ENCODE measurements around the gene AKAP10. TPM values are rescaled to one million over a fixed set of nuclear protein-coding genes. Genes with fewer than 3 reads are reported as not detected.

AKAP10 gene
- total RNA-seq, 2 experiments from 2014 or later: 29.2 to 36.0 TPM

- intact Hi-C loops (cut with DNase I, micrococcal nuclease): no loop called here
- Mint-ChIP-seq H3K36me3 (ENCODE audit: low read depth) (peaks cover 65% of the 10 kb centered on the region), H3K27me3 (no peaks in the 10 kb centered on the region), H3K4me1 (ENCODE audit: low read depth) (peaks cover 5% of the 10 kb centered on the region), H3K9me3 (no peaks in the 10 kb centered on the region), H3K27ac (no peak overlapping the region), H3K4me3 (no peak overlapping the region)
- POLR2A ChIA-PET: no interaction called here
- H3K4me1 ChIP-seq (ENCODE audit: insufficient read depth, low read length): no peaks in the 10 kb centered on the region
- H3K9me3 ChIP-seq (ENCODE audit: control insufficient read depth in 1 of 2, insufficient read depth in 1 of 2, low read length in 2 of 2): no peaks in the 10 kb centered on the region
- H3K36me3 ChIP-seq (ENCODE audit: insufficient read depth, low read length): no peaks in the 10 kb centered on the region
- no peaks in the 10 kb centered on the region for H3K27me3 ChIP-seq (ENCODE audit: control insufficient read depth in 1 of 2, insufficient read depth in 2 of 2, low read length in 2 of 2)
- no peak overlapping the region for H3K4me3 ChIP-seq (ENCODE audit: low read length)
- TF ChIP-seq CTCF (IDR thresholded peaks at IDR 0.05): no peak
- no peak overlapping the region for H3K27ac ChIP-seq (ENCODE audit: low read depth in 1 of 2, low read length in 2 of 2)
- ATAC-seq (ENCODE audit: poor library complexity): no peak
- CTCF ChIA-PET: interaction anchor here (0.7 kb wide), 2 partner anchors 16 to 151 kb away, joined by 3 read pairs; partner anchors contain the start of gene SPECC1
- no peak for DNase-seq
These were observed 120.0 kb downstream of the AKAP10 start for GRCh38 chr17:19857640-19858039.

Other genes with a start within 250 kb of the AKAP10 start
- gene ALDH3A1, start 229.5 kb downstream of the AKAP10 start, total RNA-seq: not detected
- 10 to 100 TPM; 17.1 to 18.3 TPM for gene ULK2, start 109.9 kb downstream of the AKAP10 start, total RNA-seq
- 1 to 10 TPM; 4.3 to 4.4 TPM for gene SPECC1, start 31.5 kb upstream of the AKAP10 start, total RNA-seq

Measured in CD4-positive, alpha-beta T cell (primary cell).